Left lung (tissue), 10 donors: ENCODE results near the gene LRRC49. TPM values are rescaled to one million over a fixed set of nuclear protein-coding genes. Genes with fewer than 3 reads are reported as not detected.

Experiments used
- ATAC-seq: fragments of 200-7000 bp; cut with Tn5 transposase; one replicate; pipeline ENCODE4 v1.9.1; 2020; ENCODE audit warnings: moderate library complexity
- DNase-seq, 4 donors: peaks; one replicate each; pipeline ENCODE4 v3.0.0-alpha.2; 2013 to 2020
- H3K27ac ChIP-seq, 2 donors: fragments of 200-600 bp; sonication (generic) in 1 of 2; one replicate each; pipeline versions ENCODE4 v1.5.0 to v1.8.0; 2020 to 2021
- H3K27me3 ChIP-seq, 2 donors: fragments of 200-600 bp; sonication (generic) in 1 of 2; one replicate each; pipeline versions ENCODE4 v1.5.0 to v1.8.0; 2020 to 2021
- H3K36me3 ChIP-seq, 2 donors: fragments of 200-600 bp; sonication (generic) in 1 of 2; one replicate each; pipeline versions ENCODE4 v1.5.0 to v1.8.0; 2020 to 2021
- H3K4me1 ChIP-seq, 2 donors: fragments of 200-600 bp; one replicate each; pipeline ENCODE4 v1.8.0; 2021
- H3K4me3 ChIP-seq, 2 donors: fragments of 200-600 bp; sonication (generic) in 1 of 2; one replicate each; pipeline versions ENCODE4 v1.5.0 to v1.8.0; 2020 to 2021; ENCODE audit warnings: mild to moderate bottlenecking in 1 of 2
- H3K9me3 ChIP-seq, 2 donors: fragments of 200-600 bp; sonication (generic) in 1 of 2; one replicate each; pipeline versions ENCODE4 v1.5.0 to v1.8.0; 2020 to 2021
- CTCF ChIP-seq, 2 donors: fragments of 200-600 bp; sonication (generic) in 1 of 2; IDR thresholded peaks; one replicate each; pipeline versions ENCODE4 v1.5.0 to v1.8.0; 2021; ENCODE audit warnings: antibody characterized with exemption in 2 of 2
- intact Hi-C, 2 donors: fragments of 100-400 bp; cut with DNase I; formaldehyde crosslinking; loops; one replicate each; pipeline versions ENCODE4 v1.11.2 to v1.14.2; 2022
- polyA plus RNA-seq, 6 donors: library from polyadenylated mRNA; unstranded; fragments of 120-200 nt; gene quantifications; one replicate each; pipeline ENCODE4 v1.2.1, GENCODE V29; 2013; ENCODE audit not compliant: insufficient read length in 6 of 6
- total RNA-seq, 2 donors: library from RNA; stranded (reverse); fragmentation: NEBNext Ultra II Directional; extraction: Animal tissue kit (Norgen Biotek cat#: 25700); gene quantifications; one replicate each; pipeline ENCODE4 v1.2.1, GENCODE V29; 2021
- donor health status: DM: no; HTN: yes; CAD: no.
- donor health status: DM: no; HTN: no; CAD: no.

LRRC49 gene
- total and polyA plus RNA-seq, 8 donors, result 4.2 to 24.1 (median 19.4) TPM

- Histone ChIP-seq H3K27me3 (no peaks in the 10 kb centered on the region), H3K27ac (peak overlapping the region in 1 of 2 donors; percentile 33), H3K9me3 (no peaks in the 10 kb centered on the region), H3K36me3 (no peaks in the 10 kb centered on the region), H3K4me1 (no peaks in the 10 kb centered on the region), H3K4me3 (no peak overlapping the region)
- DNase-seq, result no peak
- intact Hi-C loops, result no loop called here
- TF ChIP-seq CTCF (IDR thresholded peaks at IDR 0.05), result no peak
- ATAC-seq, result no peak
Measured at GRCh38 chr15:71096676-71097075, 204.1 kb downstream of the LRRC49 start.

GRCh38 chr15:71097890-71098289 is 205.3 kb downstream of the LRRC49 start:
- no peak for DNase-seq
- no peak for TF ChIP-seq CTCF (IDR thresholded peaks at IDR 0.05)
- ATAC-seq, result no peak
- no peak overlapping the region for H3K27ac ChIP-seq
- H3K4me3 ChIP-seq, result no peak overlapping the region
- no peaks in the 10 kb centered on the region for H3K9me3 ChIP-seq
- H3K4me1 ChIP-seq, result no peaks in the 10 kb centered on the region
- H3K27me3 ChIP-seq, result no peaks in the 10 kb centered on the region
- no peaks in the 10 kb centered on the region for H3K36me3 ChIP-seq
- intact Hi-C loops, result no loop called here

GRCh38 chr15:71098920-71099319 is 206.3 kb downstream of the LRRC49 start:
- intact Hi-C loops, result no loop called here
- TF ChIP-seq CTCF (IDR thresholded peaks at IDR 0.05), result no peak
- Histone ChIP-seq H3K4me3 (no peak overlapping the region), H3K27me3 (no peaks in the 10 kb centered on the region), H3K27ac (no peak overlapping the region), H3K9me3 (no peaks in the 10 kb centered on the region), H3K4me1 (no peaks in the 10 kb centered on the region), H3K36me3 (no peaks in the 10 kb centered on the region)
- no peak for ATAC-seq
- DNase-seq, result no peak

Other genes with a start within 250 kb of the LRRC49 start
- gene UACA, start 129.3 kb upstream of the LRRC49 start, total RNA-seq, result 10 to 100 TPM; 43.2 to 45.2 TPM
- gene UACA, start 129.3 kb upstream of the LRRC49 start, polyA plus RNA-seq, result 100 to 1,000 TPM in 5 of 6 donors, 10 to 100 TPM in 1; 85.3 to 133 (median 126) TPM
- 1 to 10 TPM; 7.7 to 10.0 TPM for gene LARP6, start 38.7 kb upstream of the LRRC49 start, total RNA-seq
- 10 to 100 TPM; 12.4 to 17.8 (median 15.2) TPM for gene LARP6, start 38.7 kb upstream of the LRRC49 start, polyA plus RNA-seq
- 1 to 10 TPM; 1.8 to 2.2 TPM for gene THAP10, start 393 bp upstream of the LRRC49 start, total RNA-seq
- gene THAP10, start 393 bp upstream of the LRRC49 start, polyA plus RNA-seq, result 1 to 10 TPM; 5.3 to 7.6 (median 6.2) TPM
- 10 to 100 TPM; 24.6 to 43.3 TPM for gene THSD4, start 222.6 kb downstream of the LRRC49 start, total RNA-seq
- 10 to 100 TPM; 15.7 to 23.7 (median 17.8) TPM for gene THSD4, start 222.6 kb downstream of the LRRC49 start, polyA plus RNA-seq